ENCODE results near the gene ZNF296. TPM values are rescaled to one million over a fixed set of nuclear protein-coding genes. Genes with fewer than 3 reads are reported as not detected.

Gene ZNF296
- total RNA-seq, 2 donors from 2014 or later: 2.1 to 8.5 TPM

- Histone ChIP-seq H3K4me3 (ENCODE audit: low read length) (no peak overlapping the region), H3K27ac (ENCODE audit: low read depth, low read length) (no peak overlapping the region), H3K27me3 (ENCODE audit: control insufficient read depth, insufficient read depth, low read length, poor library complexity, severe bottlenecking) (no peaks in the 10 kb centered on the region), H3K4me1 (ENCODE audit: control insufficient read depth, insufficient read depth, low read length) (no peaks in the 10 kb centered on the region), H3K9me3 (ENCODE audit: control insufficient read depth, low read length) (peaks cover 6% of the 10 kb centered on the region), H3K36me3 (ENCODE audit: control insufficient read depth, insufficient read depth, low read length) (peaks cover 15% of the 10 kb centered on the region), H3K9ac (ENCODE audit: extremely low read depth, low read length, poor library complexity, severe bottlenecking) (no peak overlapping the region)
- Mint-ChIP-seq H3K4me3 (no peak overlapping the region), H3K36me3 (ENCODE audit: low read depth) (peaks cover 38% of the 10 kb centered on the region), H3K27me3 (ENCODE audit: insufficient read depth) (no peaks in the 10 kb centered on the region), H3K27ac (no peak overlapping the region), H3K4me1 (no peaks in the 10 kb centered on the region), H3K9me3 (no peaks in the 10 kb centered on the region)
- WGBS, 2 experiments (ENCODE audit: insufficient coverage in 1 of 2, insufficient read length in 1 of 2): 89 to 100% methylated on average over 1 to 2 of the region's 2 CpGs
- TF ChIP-seq CTCF (conservative IDR thresholded peaks at IDR 0.05): no peak
- no peak for DNase-seq
Observed at GRCh38 chr19:45027371-45027770, 48.9 kb downstream of the ZNF296 start.

- Mint-ChIP-seq H3K27me3 (ENCODE audit: insufficient read depth) (no peaks in the 10 kb centered on the region), H3K36me3 (ENCODE audit: low read depth) (peaks cover 27% of the 10 kb centered on the region), H3K4me1 (no peaks in the 10 kb centered on the region), H3K4me3 (no peak overlapping the region), H3K9me3 (no peaks in the 10 kb centered on the region), H3K27ac (no peak overlapping the region)
- Histone ChIP-seq H3K4me3 (ENCODE audit: low read length) (no peak overlapping the region), H3K9me3 (ENCODE audit: control insufficient read depth, low read length) (no peaks in the 10 kb centered on the region), H3K27ac (ENCODE audit: low read depth, low read length) (no peak overlapping the region), H3K27me3 (ENCODE audit: control insufficient read depth, insufficient read depth, low read length, poor library complexity, severe bottlenecking) (no peaks in the 10 kb centered on the region), H3K36me3 (ENCODE audit: control insufficient read depth, insufficient read depth, low read length) (peaks cover 2% of the 10 kb centered on the region), H3K9ac (ENCODE audit: extremely low read depth, low read length, poor library complexity, severe bottlenecking) (no peak overlapping the region), H3K4me1 (ENCODE audit: control insufficient read depth, insufficient read depth, low read length) (no peaks in the 10 kb centered on the region)
- 90 to 100% methylated on average over 4 to 8 of the region's 9 CpGs for WGBS, 2 experiments (ENCODE audit: insufficient coverage in 1 of 2, insufficient read length in 1 of 2)
- DNase-seq: no peak
- no peak for TF ChIP-seq CTCF (conservative IDR thresholded peaks at IDR 0.05)
Observed at GRCh38 chr19:45025264-45025663, 51.0 kb downstream of the ZNF296 start.

- no peak overlapping the region for H3K27ac Mint-ChIP-seq
- no peaks in the 10 kb centered on the region for H3K9me3 ChIP-seq (ENCODE audit: control insufficient read depth, low read length)
- H3K27me3 ChIP-seq (ENCODE audit: control insufficient read depth, insufficient read depth, low read length, poor library complexity, severe bottlenecking): no peaks in the 10 kb centered on the region
- peaks cover 27% of the 10 kb centered on the region for H3K36me3 Mint-ChIP-seq (ENCODE audit: low read depth)
- peaks cover 6% of the 10 kb centered on the region for H3K36me3 ChIP-seq (ENCODE audit: control insufficient read depth, insufficient read depth, low read length)
- no peaks in the 10 kb centered on the region for H3K4me1 ChIP-seq (ENCODE audit: control insufficient read depth, insufficient read depth, low read length)
- H3K27ac ChIP-seq (ENCODE audit: low read depth, low read length): no peak overlapping the region
- WGBS, 2 experiments (ENCODE audit: insufficient coverage in 1 of 2, insufficient read length in 1 of 2): 90 to 97% methylated on average over 3 to 4 of the region's 4 CpGs
- DNase-seq: no peak
- H3K4me3 ChIP-seq (ENCODE audit: low read length): no peak overlapping the region
- no peak overlapping the region for H3K9ac ChIP-seq (ENCODE audit: extremely low read depth, low read length, poor library complexity, severe bottlenecking)
- H3K27me3 Mint-ChIP-seq (ENCODE audit: insufficient read depth): no peaks in the 10 kb centered on the region
- no peaks in the 10 kb centered on the region for H3K9me3 Mint-ChIP-seq
- no peak for TF ChIP-seq CTCF (conservative IDR thresholded peaks at IDR 0.05)
- H3K4me1 Mint-ChIP-seq: no peaks in the 10 kb centered on the region
- H3K4me3 Mint-ChIP-seq: no peak overlapping the region
Observed at GRCh38 chr19:45023048-45023447, 53.2 kb downstream of the ZNF296 start.
